Kidney (tissue), 14 donors: ENCODE results near the gene AOPEP. TPM values are rescaled to one million over a fixed set of nuclear protein-coding genes. Genes with fewer than 3 reads are reported as not detected.

ENCODE experiments used
- DNase-seq, 5 donors: peaks; one replicate each; pipeline ENCODE4 v3.0.0-alpha.2; 2013 to 2020
- FAIRE-seq: peaks from 2 replicates; lab custom pipeline; 2012; peaks lifted over from hg19 to GRCh38; lab: Jason Lieb, UNC
- H3K27ac ChIP-seq, 2 donors: one replicate each; pipeline ENCODE4 v1.7.0; 2013; ENCODE audit warnings: low read depth in 2 of 2, low read length in 2 of 2, inconsistent platforms in 1 of 2
- H3K27me3 ChIP-seq: one replicate; pipeline ENCODE4 v1.7.1; 2013; ENCODE audit warnings: low read length, inconsistent platforms; ENCODE audit not compliant: control insufficient read depth, insufficient read depth
- H3K36me3 ChIP-seq, 3 donors: one replicate each; pipeline versions ENCODE4 v1.7.0 to v1.7.1; 2013; ENCODE audit warnings: low read length in 3 of 3, control low read depth in 1 of 3, inconsistent platforms in 1 of 3; ENCODE audit not compliant: insufficient read depth in 3 of 3, control insufficient read depth in 2 of 3
- H3K4me1 ChIP-seq, 3 donors: one replicate each; pipeline versions ENCODE4 v1.7.0 to v1.7.1; 2013; ENCODE audit warnings: low read length in 3 of 3, inconsistent platforms in 1 of 3, low read depth in 1 of 3; ENCODE audit not compliant: control insufficient read depth in 2 of 3, insufficient read depth in 2 of 3
- H3K4me3 ChIP-seq, 3 donors: one replicate each; pipeline versions ENCODE4 v1.7.0 to v1.8.1; 2013; ENCODE audit warnings: low read length in 3 of 3, control low read depth in 1 of 3, inconsistent platforms in 1 of 3
- H3K9ac ChIP-seq, 3 donors: one replicate each; pipeline versions ENCODE4 v1.7.0 to v1.7.1; 2013; ENCODE audit warnings: low read length in 3 of 3, control low read depth in 1 of 3, inconsistent platforms in 1 of 3
- H3K9me3 ChIP-seq, 3 donors: one replicate each; pipeline versions ENCODE4 v1.7.0 to v1.7.1; 2013; ENCODE audit warnings: low read length in 3 of 3, control low read depth in 1 of 3, inconsistent platforms in 1 of 3; ENCODE audit not compliant: control insufficient read depth in 2 of 3, insufficient read depth in 1 of 3
- intact Hi-C: fragments of 100-400 bp; cut with DNase I; formaldehyde crosslinking; loops from one replicate; pipeline ENCODE4 v1.11.1; 2022
- polyA plus RNA-seq: library from polyadenylated mRNA; stranded (reverse); fragments of 350-450 nt; fragmentation: Illumina TruSeq; extraction: RNeasy Lipid Tissue Mini Kit (QIAGEN cat#74804); gene quantifications from one replicate; pipeline ENCODE4 v1.2.3, GENCODE V29; 2014; ENCODE audit warnings: low read depth, low replicate concordance; ENCODE audit not compliant: insufficient read depth
- total RNA-seq: library from RNA; stranded (reverse); fragmentation: NEBNext Ultra II Directional; extraction: Animal tissue kit (Norgen Biotek cat#: 25700); gene quantifications from one replicate; pipeline ENCODE4 v1.2.1, GENCODE V29; 2021
- TF ChIP-seq, protein P1 (sequence below): IDR thresholded peaks from 3 replicates; pipeline ENCODE4 v1.5.1; 2012; ENCODE audit warnings: mild to moderate bottlenecking, moderate library complexity, borderline replicate concordance; ENCODE audit not compliant: insufficient read depth; ENCODE audit errors: extremely low read depth
- donor health status: control.
- donor health status: control.
- donor health status: control.
- donor health status: control.
- donor health status: control.
- donor health status: DM: yes; HTN: yes; CAD: no.
- donor health status: Normal renal cell carcinoma (clear cell type).

AOPEP gene
- total and polyA plus RNA-seq, 2 donors from 2014 or later, result 52.2 to 119 TPM

DNA sequence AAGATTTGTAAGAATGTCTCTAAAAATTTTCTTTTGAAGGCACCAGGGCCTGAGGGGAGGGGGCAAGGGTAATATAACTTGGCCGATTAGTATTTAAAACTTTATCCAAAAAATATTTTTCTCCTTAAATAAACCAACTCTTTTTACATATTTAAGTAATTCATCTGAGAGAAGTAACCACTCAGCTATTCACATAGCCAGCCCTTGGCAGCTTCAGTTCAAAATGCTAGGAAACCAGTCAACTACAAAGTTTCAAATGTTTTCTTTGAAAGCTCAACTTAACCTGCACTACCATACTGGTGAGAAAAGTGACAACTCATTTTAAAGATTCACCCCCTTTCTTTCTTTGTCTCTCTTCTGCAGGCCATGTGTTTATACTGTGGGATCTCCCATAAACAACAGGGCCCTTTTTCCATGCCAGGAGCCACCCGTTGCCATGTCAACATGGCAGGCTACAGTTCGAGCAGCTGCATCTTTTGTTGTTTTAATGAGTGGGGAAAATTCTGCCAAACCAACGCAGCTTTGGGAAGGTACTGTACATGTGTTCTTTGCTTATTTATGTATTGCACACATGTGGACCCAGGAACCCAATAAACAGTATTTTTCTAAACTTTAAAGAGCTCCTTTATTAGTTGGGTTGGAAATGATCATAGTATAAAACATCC lies 46.3 kb downstream of the AOPEP start:
- no peaks in the 10 kb centered on the region for H3K9me3 ChIP-seq
- intact Hi-C loops, result no loop called here
- H3K36me3 ChIP-seq, result no peaks in the 10 kb centered on the region
- H3K9ac ChIP-seq, result no peak overlapping the region
- H3K4me3 ChIP-seq, result no peak overlapping the region
- H3K27ac ChIP-seq, result no peak overlapping the region
- TF ChIP-seq, protein P1, sequence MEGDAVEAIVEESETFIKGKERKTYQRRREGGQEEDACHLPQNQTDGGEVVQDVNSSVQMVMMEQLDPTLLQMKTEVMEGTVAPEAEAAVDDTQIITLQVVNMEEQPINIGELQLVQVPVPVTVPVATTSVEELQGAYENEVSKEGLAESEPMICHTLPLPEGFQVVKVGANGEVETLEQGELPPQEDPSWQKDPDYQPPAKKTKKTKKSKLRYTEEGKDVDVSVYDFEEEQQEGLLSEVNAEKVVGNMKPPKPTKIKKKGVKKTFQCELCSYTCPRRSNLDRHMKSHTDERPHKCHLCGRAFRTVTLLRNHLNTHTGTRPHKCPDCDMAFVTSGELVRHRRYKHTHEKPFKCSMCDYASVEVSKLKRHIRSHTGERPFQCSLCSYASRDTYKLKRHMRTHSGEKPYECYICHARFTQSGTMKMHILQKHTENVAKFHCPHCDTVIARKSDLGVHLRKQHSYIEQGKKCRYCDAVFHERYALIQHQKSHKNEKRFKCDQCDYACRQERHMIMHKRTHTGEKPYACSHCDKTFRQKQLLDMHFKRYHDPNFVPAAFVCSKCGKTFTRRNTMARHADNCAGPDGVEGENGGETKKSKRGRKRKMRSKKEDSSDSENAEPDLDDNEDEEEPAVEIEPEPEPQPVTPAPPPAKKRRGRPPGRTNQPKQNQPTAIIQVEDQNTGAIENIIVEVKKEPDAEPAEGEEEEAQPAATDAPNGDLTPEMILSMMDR, result no peak
- no peak for FAIRE-seq
- no peaks in the 10 kb centered on the region for H3K27me3 ChIP-seq
- DNase-seq, result peak in 2 of 5 donors; percentile 18 to 23
- no peaks in the 10 kb centered on the region for H3K4me1 ChIP-seq

GRCh38 chr9:94773655-94774054 lies 47.2 kb downstream of the AOPEP start:
- intact Hi-C loops, result no loop called here
- Histone ChIP-seq H3K4me3 (no peak overlapping the region), H3K27me3 (no peaks in the 10 kb centered on the region), H3K9ac (no peak overlapping the region), H3K9me3 (no peaks in the 10 kb centered on the region), H3K27ac (no peak overlapping the region), H3K4me1 (no peaks in the 10 kb centered on the region), H3K36me3 (no peaks in the 10 kb centered on the region)
- no peak for FAIRE-seq
- TF ChIP-seq, protein P1, result no peak
- no peak for DNase-seq

DNA sequence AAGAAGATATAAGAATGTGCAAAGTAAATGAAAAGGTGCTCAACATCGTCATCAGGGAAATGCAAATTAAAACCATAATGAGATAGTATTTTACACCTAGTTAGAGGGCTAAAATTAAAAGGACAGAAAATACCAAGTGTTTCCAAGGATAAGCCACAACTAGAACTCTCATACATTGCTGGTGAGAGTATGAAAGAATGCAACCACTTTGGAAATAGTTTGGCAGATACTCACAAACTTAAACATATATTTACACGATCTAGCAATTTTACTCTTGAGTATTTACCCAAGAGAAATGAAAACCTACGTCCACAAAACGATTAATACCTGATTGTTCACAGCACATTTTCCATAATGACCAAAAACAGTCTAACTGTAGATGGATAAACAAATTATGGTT lies 51.5 kb downstream of the AOPEP start:
- TF ChIP-seq, protein P1, result no peak
- DNase-seq (no peak), FAIRE-seq (no peak)
- peaks cover 0 to under 1% (median 0%) of the 10 kb centered on the region in 3 donors for H3K4me1 ChIP-seq
- intact Hi-C loops, result no loop called here
- H3K9me3 ChIP-seq, result no peaks in the 10 kb centered on the region
- H3K27me3 ChIP-seq, result no peaks in the 10 kb centered on the region
- no peak overlapping the region for H3K4me3 ChIP-seq
- no peaks in the 10 kb centered on the region for H3K36me3 ChIP-seq
- H3K27ac ChIP-seq, result no peak overlapping the region
- H3K9ac ChIP-seq, result no peak overlapping the region
